Measurements from ENCODE around the gene OBSCN.

The OBSCN gene

DNA sequence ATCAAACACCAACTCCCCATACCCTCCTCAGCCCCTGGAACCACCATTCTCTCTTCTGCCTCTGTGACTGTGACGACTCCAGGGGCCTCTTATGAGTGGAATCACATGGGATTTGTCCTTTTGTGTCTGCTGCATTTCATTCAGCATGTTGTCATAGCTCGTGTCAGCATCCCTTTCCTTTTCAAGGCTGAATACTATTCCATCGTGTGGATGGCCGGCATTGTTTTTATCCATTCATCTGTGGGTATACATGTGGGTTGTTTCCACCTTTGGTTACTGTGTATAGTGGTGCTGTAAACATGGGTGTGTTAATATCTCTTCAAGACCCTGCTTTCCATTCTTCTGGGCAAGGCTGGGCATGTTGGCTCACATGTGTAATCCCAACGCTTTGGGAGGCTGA is 17.1 kb upstream of the OBSCN start:
- DNase-seq (ENCODE audit: low spot score), result no peak

DNA sequence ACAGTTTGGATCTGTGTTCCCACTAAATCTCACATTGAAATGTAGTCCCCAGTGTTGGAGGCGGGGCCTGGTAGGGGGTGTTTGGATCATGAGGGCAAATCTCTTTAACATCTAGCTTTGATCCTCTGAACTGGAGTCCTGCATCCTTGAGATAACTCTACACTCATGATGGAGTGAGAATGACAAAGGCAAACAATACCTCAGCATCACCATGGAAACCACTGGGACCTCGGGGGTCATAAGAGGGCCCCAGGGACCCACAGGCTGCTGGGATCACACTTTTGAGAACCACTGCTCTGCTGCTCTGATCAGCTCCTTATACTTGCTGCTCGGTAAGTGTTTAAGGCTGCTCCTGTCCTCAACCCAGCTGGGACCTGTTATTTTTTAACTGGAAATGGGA is 13.4 kb upstream of the OBSCN start:
- DNase-seq (ENCODE audit: low spot score), result no peak

DNA sequence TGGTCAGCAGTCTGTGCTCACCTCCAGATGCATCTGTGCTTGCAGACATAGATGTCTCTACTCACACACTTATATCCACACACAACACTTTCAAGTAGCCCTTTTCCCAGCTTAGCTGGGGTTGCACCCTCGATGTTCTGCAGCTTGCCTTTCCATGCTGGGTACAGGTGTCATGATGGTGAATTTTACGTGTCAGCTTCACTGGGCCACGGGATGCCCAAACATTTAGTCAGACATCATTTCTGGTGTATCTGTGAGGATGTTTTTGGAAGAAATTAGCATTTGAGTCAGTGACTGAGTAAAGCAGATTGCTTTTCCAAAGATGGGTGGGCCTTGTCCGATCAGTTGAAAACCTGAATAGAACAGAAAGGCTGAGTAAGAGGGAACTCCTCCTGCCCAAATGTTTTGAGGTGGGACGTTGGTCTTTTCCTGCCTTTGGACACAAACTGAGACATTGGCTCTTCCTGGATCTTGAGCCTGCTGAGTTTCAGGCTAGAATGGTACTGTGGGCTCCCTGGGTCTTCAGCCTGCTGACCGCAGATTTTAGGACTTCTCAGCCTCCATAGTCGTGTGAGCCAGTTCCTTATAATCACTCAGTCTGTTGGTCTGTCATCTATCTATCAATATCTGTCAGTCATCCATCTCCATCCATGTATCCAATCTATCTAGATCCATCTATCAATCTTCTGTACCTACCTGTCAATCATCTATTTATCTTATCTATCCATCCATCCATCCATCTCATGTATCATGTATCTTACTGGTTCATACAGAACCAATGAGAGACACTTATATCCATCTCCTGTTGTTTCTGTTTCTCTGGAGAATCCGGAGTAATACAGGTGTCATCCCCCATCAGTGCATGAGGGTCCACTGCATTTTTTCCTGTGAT is 12.7 kb upstream of the OBSCN start:
- DNase-seq (ENCODE audit: low spot score), result no peak

DNA sequence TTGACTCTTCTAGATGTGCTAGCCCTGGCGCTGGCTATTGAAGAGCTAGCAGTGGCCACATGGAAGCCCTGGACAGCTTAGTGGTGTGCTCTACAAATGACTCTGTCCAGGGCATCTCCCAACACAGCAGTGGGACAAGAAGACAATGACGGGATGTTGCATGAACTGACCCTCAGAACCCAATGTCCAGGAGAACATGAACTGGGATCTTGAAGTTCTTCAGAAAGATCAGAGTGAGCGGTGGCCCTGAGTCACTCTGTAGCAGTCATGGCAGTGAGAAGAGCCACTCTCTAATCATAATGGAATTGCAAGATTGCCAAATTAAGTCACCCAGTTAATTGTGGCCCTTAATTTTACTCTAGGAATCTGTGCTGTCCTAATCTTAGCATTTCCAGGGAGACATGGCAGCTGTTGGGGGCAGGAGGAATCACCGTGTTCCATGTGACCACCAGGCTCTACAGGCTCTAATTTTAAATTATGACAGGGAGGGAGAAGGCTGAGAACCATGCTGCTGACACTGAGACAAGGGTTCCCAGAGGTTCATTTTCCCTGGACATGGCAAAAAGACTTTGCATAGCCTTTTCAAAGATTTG is 10.2 kb upstream of the OBSCN start:
- DNase-seq (ENCODE audit: low spot score), result no peak

DNA sequence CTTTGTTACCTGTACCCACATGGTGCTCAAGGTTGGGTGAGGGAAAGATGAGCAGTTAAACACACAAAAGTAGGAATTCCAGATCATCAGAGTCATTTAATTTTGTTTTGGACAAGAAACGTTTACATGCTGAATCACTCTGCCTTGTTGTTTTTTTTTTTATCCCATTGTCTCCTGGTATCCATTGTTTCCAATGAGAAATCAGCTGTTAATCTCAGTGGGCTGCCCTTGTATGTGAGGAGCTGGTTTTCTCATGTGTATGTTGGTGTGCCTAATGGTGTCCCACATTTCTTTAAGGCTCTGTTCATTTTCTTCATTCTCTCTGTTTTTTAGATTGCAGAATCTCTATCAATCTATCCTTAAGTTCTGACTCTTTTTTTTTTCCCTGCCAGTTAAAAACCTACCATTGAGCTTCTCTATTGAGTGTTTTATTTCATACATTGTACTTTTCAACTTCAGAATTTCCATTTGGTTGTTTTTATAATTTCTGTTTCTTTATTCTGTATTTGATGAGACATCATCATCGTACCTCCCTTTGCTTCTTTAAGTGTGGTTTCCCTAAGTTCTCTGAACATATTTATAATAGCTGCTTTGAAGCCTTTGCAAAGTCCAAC is 8.8 kb upstream of the OBSCN start:
- no peak for DNase-seq (ENCODE audit: low spot score)

DNA sequence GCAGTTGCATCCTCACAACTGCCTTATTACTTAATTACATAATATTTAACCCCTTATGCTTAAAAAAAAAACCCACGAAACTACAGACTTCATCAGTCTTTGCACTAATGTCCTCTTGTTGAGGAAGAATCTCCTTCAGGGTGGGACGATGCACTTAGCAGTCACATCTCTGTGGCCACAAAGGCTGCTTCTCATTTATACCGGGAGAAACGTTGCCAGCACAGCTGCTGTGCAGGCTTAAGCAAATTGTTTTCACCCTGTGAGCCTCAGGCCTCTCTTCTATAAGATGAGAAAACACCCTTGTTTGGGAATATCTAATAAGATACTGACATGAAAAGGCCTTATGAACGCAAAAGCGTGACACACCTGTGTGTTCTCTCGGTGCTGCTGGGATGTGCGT is 2.9 kb upstream of the OBSCN start:
- no peak for DNase-seq (ENCODE audit: low spot score)

DNA sequence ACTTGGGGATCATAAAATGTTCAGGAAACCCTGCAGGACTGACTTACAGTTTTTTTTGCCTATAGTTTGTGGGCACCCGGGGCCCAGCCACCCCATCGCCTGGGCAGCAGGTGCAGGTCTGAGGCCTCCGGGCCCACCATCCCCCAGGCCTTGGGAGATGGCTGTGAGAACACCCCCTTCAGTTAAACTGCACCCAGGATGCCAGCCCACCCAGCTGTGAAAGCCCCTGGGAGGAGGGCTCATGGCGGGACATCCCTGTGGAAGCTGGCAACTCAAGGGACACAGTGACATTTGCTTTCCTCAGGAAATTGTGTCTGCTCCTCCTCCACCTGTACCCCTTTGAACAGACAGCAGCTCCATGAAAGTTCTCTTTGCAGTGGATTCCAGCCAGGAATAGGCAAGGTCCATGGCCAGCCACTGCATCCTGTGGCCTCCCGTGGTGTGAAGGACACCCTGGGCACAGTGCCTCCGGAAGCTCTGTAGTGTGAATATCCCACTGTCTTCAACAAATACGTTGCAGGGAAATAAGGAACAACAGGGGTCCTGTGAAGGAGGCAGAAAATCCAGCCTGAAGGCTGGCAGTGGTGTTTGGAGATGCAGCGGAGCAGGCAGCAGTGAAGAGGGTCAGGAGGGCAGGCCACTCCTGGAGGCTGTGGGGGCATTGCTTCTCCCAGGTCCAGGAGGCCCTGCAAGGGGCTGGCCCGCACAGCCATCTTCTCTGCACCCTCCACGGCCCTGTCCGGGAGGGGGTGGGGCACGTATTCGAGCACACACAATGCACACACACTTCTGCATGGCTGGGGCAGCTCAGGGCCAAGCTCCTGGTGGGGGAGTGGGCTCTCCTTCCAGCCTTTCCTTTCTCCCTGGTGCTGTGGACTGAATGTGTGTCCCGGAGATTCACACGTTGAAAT is 2.1 kb upstream of the OBSCN start:
- no peak for DNase-seq (ENCODE audit: low spot score)

DNA sequence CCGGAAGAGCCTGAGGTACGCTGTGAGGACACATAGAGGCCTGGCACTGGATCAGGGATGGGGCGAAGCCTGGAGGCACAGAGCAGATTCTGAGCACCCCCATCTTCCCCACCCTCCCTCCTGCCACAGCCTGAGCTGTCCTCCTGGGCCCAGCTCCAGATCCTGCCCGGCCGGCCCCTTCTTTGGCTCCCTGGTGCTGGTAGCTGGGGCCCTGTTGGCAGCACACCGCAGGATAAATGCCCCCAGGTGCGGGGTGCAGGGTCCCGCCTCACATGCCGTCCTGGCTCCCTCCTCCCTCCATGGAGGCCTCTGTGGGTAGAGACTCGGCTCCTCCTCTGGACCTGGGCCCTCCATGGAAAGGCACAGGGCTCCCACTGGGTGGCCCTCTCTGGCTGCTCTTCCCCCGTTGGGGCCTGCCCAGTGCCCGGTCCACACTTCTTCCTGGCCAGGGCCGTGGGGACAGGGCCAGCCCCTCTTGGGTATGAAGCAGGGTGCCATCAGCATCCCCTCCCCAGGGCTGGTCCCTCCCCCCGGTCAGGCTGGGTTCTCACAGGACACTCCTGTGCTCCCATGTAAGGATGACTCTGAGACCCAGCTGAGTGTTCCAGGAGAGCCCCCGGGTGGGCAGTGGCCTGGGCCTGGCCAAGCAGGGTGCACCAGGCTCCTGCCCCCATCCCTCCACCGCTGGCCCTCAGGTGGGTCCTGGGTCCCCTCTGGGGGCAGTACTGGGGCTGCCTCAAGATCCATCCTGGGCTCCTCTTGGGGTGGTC is 1.1 kb upstream of the OBSCN start:
- no peak for DNase-seq (ENCODE audit: low spot score)

DNA sequence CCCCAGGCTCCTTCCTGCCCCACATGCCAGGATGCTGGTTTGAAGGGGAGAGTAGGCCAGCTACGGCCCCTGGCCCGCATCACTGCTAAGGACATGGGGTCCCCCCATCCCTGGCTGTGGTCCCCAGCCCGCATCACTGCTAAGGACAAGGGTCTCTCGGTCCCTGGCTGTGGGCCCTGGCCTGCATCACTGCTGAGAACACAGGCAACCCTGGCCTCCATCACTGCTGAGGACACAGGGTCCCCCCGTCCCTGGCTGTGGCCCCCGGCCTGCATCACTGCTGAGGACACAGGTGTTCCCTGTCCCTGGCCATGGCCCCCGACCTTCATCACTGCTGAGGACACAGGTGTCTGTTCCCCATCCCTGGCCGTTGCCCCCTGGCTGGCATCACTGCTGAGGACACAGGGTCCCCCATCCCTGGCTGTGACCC is 448 bp upstream of the OBSCN start:
- no peak for DNase-seq (ENCODE audit: low spot score)

DNA sequence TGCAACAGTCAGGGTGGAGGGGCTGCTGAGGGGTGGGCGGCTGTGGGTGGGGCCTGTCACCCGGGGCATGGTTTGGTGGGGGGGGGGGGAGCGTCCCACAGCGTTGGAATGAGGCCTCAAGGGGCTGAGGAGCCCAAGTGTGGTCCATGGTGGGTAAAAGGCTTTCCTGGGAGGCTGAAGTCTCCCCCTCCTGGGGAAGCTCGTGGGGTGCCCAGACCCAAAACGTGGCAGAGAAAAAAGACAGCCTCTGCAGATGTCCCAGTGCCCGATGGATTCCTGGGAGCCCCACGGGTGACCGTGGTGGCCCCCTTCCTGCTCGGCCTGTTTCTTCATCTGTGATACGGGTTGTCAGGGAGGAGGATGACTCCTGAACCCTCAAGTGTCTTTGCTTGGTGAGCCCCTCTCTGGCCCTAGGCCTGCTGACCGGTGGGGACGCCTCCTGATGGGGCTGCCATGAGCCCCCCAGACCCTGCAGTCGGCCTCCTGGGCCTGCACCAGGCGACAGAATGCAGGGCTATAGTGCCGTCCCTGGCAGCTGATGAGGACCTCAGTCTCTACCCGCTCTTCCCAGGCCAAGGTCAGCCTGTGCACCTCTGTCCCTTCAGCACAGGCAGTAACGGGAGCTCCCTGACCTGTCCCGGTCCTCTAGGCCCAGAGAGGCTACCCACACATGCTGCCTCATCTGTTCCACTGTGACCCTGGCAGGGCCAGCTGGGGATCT is 1.1 kb downstream of the OBSCN start:
- no peak for DNase-seq (ENCODE audit: low spot score)

DNA sequence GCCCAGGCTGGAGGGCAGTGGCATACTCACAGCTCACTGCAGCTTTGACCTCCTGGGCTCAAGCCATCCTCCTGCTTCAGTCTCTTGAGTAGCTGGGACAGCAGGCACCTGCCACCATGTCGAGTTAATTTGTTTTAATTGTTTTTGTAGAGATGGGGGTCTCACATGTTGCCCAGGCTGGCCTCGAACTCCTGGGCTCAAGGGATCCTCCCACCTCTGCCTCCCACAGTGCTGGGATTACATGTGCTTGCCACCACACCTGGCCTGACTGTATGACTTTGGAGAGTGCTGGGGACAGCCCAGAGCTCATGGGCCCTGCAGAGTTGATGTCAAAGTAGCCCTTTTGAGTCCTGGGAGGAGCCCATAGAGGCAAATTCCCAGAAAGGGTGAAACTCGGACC is 1.8 kb downstream of the OBSCN start:
- DNase-seq (ENCODE audit: low spot score), result no peak

DNA sequence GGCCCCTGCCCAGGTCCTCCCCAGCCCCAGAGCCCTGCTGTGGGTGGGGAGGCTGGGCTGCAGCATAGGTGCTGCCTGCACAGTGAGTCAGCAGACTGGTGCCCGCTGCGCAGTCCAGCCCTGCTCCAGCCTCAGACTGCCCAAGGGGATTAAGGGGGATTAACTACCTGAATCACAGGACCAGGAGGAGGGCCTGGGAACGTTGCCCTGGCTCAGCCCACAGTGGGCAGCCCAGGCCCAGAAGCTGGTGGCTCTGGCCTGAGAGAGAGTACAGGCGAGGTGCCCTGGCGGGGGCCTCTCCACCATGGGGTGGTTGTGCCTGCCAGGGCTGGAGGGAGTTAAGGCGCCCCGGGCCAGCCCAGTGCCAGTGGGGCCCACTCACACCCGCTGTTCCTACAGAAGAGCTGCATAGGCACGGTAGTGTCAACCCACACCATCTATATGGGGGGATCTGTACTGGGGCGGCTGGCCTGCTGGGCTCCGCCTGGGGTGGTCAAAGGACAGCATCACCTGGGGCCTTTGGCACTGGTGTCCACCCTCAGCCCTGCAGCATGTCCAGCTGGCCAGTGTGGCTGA is 2.3 kb downstream of the OBSCN start:
- DNase-seq (ENCODE audit: low spot score), result no peak

DNA sequence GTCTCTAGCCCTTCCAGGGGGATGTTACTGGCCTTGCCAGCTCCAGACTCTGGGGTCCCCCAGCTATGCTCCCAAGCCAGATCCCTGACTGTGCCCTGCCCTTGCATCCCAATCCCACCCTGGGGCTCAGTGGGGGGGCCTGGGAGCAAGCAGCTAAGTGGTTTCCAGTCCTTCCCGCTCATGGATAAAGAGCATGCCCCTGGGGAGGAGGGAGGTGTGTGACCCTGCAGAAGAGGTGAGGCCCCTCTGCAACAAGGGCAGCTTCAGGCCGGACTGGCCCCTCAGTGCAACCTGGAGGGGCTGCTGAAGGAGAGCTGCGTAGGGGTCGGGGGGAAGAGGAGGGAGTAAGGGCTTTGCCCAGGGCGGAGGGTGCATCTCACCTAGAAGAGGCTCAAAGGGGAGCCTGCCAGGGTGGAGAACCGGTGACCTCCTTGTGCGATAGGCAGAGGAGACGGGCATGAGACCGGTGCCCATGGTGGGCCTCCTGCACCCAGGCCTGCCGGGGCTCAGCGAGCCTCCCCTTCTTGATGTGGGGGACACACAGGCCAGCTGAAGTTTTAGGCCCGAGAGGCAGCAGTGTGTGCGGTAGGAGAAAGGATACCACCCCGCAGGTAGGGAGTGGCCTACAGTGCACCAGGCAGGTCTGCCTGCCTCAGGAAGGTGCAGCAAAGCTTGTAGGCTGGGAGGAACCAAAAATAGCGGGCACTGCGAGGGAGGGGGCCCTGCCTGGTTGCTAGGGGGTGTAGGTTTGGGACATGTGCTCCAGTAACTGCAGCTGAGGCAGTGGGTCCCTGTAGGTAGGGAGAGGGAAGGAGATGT is 3.1 kb downstream of the OBSCN start:
- DNase-seq (ENCODE audit: low spot score), result no peak

DNA sequence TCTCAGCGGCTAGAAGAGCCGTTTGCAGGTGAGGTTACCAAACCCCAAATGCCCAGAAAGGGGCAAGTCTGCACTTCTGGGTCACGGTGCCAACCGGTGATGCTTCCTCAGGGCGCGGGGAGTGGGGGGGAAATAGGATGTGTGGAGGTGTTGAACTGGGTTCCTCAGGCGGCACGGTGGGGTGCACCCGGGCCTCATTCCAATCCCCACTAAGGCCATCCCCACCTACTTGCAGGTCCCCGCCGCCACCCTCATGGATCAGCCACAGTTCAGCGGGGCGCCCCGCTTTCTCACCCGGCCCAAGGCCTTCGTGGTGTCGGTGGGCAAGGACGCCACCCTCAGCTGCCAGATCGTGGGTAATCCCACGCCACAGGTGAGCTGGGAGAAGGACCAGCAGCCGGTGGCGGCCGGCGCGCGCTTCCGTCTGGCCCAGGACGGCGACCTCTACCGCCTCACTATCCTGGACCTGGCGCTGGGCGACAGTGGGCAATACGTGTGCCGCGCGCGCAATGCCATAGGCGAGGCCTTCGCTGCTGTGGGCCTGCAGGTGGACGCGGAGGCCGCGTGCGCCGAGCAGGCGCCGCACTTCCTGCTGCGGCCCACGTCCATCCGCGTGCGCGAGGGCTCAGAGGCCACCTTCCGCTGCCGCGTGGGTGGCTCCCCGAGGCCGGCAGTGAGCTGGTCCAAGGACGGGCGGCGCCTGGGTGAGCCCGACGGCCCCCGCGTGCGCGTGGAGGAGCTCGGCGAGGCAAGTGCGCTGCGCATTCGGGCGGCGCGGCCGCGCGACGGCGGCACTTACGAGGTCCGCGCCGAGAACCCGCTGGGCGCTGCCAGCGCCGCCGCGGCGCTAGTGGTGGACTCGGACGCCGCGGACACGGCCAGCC is 3.9 kb downstream of the OBSCN start:
- no peak for DNase-seq (ENCODE audit: low spot score)

DNA sequence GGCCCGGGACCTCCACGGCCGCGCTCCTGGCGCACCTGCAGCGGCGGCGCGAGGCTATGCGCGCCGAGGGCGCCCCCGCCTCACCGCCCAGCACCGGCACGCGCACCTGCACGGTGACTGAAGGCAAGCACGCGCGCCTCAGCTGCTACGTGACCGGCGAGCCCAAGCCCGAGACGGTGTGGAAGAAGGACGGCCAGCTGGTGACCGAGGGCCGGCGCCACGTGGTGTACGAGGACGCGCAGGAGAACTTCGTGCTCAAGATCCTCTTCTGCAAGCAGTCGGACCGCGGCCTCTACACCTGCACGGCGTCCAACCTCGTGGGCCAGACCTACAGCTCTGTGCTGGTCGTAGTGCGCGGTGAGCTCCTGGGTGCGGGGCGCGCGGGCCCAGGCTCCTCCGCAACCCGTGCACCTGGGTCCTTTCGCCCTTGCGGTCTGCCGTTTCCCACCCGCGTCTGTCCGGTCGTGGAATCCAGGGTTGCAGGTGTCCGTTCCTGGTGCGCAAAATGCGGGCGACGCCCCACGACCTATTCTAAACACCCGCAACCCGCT is 4.6 kb downstream of the OBSCN start:
- DNase-seq (ENCODE audit: low spot score), result no peak

DNA sequence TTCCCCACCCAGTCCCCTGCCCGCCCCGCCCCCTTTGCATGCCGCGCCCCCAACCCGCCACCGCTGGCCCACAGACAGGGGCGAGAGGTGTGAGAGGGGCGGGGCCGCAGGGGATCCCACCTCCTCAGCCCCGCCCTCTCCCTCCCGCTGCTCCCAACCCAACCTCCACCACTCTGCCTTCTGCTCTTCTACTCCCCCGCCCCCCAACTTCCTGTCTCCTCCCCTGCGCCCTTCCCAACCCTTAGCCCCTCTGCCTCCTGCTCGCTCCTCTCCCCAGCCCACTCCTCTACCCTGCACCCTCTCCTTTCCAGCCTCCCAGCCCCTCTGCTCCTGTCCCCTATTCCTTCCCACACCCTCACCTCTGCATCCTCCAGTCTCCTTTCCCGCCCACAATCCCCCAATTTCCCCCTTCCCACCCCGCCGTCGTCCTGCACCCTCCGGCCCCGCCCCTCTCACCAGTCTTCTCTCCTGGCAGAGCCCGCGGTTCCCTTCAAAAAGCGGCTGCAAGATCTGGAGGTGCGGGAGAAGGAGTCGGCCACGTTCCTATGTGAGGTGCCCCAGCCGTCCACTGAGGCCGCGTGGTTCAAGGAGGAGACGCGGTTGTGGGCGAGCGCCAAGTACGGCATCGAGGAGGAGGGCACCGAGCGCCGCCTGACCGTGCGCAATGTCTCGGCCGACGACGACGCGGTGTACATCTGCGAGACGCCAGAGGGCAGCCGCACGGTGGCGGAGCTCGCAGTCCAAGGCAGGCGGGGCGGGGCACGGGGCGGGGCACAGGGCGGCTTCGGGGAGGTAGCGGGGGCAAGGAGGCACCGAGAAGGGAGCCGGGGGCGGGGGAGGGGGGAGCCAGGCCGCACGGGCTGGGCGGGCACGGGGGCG is 5.4 kb downstream of the OBSCN start:
- DNase-seq (ENCODE audit: low spot score), result peak; percentile 67

Data from kidney capillary endothelial cell (primary cell).